ENCODE measurements around the gene VCL.

The VCL gene

DNA sequence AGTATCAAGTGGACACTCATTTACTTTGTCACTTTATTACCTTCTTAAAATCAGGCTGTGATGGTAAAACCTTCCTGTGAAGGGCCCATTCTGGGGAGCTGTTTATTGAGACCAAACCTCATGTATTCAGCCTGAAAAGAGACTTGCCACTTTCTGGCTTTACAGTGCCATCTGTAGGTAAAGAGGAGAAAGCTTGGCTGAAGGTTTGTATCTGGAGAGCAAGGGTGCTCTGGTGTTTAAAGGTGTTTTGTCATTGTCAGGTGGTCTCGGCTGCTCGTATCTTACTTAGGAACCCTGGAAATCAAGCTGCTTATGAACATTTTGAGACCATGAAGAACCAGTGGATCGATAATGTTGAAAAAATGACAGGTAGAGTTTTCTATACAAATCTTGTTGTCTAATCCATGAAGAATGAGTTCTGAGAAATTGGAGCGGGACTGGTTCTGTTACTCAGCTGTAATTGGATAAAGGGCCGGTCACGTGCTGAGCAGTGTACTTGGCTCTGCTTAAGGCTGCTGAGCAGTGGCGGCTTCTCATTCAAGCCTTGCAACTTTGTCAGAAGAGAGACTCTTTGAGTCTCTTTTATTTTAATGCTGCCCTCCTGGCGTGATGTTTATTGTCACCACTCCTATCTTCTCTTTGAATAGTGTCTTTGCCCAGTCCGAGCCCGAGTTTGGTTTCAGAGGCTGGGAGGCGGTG is 105.8 kb downstream of the VCL start:
- H3K36me3 ChIP-seq (ENCODE audit: low read depth): peaks cover 94% of the 10 kb centered on the region
- no peak for DNase-seq (ENCODE audit: low spot score)
- TF ChIP-seq, protein P1, sequence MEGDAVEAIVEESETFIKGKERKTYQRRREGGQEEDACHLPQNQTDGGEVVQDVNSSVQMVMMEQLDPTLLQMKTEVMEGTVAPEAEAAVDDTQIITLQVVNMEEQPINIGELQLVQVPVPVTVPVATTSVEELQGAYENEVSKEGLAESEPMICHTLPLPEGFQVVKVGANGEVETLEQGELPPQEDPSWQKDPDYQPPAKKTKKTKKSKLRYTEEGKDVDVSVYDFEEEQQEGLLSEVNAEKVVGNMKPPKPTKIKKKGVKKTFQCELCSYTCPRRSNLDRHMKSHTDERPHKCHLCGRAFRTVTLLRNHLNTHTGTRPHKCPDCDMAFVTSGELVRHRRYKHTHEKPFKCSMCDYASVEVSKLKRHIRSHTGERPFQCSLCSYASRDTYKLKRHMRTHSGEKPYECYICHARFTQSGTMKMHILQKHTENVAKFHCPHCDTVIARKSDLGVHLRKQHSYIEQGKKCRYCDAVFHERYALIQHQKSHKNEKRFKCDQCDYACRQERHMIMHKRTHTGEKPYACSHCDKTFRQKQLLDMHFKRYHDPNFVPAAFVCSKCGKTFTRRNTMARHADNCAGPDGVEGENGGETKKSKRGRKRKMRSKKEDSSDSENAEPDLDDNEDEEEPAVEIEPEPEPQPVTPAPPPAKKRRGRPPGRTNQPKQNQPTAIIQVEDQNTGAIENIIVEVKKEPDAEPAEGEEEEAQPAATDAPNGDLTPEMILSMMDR (IDR thresholded peaks at IDR 0.05; ENCODE audit: poor library complexity, severe bottlenecking): peak; percentile 47
- H3K4me1 ChIP-seq (ENCODE audit: insufficient read depth, poor library complexity, severe bottlenecking): no peaks in the 10 kb centered on the region
- no peak overlapping the region for H3K27ac ChIP-seq (ENCODE audit: poor library complexity, severe bottlenecking)
- no peaks in the 10 kb centered on the region for H3K27me3 ChIP-seq (ENCODE audit: insufficient read depth, poor library complexity, severe bottlenecking)
- no peak overlapping the region for H3K4me3 ChIP-seq (ENCODE audit: severe bottlenecking)
- H3K9me3 ChIP-seq (ENCODE audit: severe bottlenecking): no peaks in the 10 kb centered on the region
- ATAC-seq (ENCODE audit: low read depth): peak; percentile 43; the same call in 1 of the 3 replicates

DNA sequence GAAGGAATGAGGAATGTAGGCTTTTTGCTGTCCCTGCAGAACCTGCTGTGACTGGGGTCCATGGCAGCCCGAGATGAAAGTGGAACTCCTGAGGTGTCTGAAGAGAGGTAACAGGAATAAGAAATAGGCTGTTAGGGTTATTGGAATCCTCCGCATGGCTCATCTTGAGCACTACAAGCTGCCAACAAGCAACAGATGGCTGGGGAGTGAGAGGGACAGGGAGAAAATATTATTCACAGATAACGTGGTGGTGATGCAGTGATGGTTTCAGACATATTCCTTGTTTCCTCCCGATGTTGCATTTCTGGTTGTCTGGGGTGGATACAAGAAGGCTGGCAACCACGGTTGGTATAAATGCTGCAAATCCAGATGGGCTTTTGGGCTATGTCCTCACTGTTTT is 106.6 kb downstream of the VCL start:
- Histone ChIP-seq H3K4me1 (ENCODE audit: insufficient read depth, poor library complexity, severe bottlenecking) (no peaks in the 10 kb centered on the region), H3K36me3 (ENCODE audit: low read depth) (peaks cover 94% of the 10 kb centered on the region), H3K9me3 (ENCODE audit: severe bottlenecking) (no peaks in the 10 kb centered on the region), H3K27ac (ENCODE audit: poor library complexity, severe bottlenecking) (no peak overlapping the region), H3K4me3 (ENCODE audit: severe bottlenecking) (no peak overlapping the region), H3K27me3 (ENCODE audit: insufficient read depth, poor library complexity, severe bottlenecking) (no peaks in the 10 kb centered on the region)
- ATAC-seq (ENCODE audit: low read depth) (no peak), DNase-seq (ENCODE audit: low spot score) (no peak)
- TF ChIP-seq, protein P1 (IDR thresholded peaks at IDR 0.05; ENCODE audit: poor library complexity, severe bottlenecking): no peak

DNA sequence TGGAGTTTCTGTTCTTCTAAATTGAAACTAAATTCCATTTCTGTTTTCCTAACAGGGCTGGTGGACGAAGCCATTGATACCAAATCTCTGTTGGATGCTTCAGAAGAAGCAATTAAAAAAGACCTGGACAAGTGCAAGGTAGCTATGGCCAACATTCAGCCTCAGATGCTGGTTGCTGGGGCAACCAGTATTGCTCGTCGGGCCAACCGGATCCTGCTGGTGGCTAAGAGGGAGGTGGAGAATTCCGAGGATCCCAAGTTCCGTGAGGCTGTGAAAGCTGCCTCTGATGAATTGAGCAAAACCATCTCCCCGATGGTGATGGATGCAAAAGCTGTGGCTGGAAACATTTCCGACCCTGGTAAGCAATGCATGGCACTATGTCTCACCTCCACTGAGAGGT is 107.1 kb downstream of the VCL start:
- Histone ChIP-seq H3K4me3 (ENCODE audit: severe bottlenecking) (no peak overlapping the region), H3K27me3 (ENCODE audit: insufficient read depth, poor library complexity, severe bottlenecking) (no peaks in the 10 kb centered on the region), H3K9me3 (ENCODE audit: severe bottlenecking) (no peaks in the 10 kb centered on the region), H3K4me1 (ENCODE audit: insufficient read depth, poor library complexity, severe bottlenecking) (no peaks in the 10 kb centered on the region), H3K36me3 (ENCODE audit: low read depth) (peaks cover 96% of the 10 kb centered on the region), H3K27ac (ENCODE audit: poor library complexity, severe bottlenecking) (no peak overlapping the region)
- ATAC-seq (ENCODE audit: low read depth) (no peak), DNase-seq (ENCODE audit: low spot score) (no peak)
- TF ChIP-seq, protein P1 (IDR thresholded peaks at IDR 0.05; ENCODE audit: poor library complexity, severe bottlenecking): no peak

DNA sequence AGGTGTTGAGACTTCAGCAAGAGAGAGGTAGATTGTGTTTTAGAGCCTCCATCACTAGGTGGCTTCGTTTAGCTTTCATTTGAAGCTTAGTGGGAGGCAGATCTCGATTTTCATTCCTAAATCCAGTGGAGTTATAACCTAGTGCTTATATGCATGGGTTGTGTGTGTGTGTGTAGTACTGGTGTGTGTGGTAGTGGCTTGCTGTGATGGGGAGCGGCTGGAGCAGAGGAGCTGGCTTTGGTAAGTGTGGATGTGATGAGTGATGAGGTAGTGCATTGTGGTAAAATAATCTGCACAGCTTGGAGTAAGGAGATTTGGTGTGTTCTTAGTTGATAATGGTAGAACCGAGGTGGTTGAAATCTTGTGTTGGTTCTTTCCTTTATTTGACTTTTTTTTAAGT is 109.5 kb downstream of the VCL start:
- ATAC-seq (ENCODE audit: low read depth) (no peak), DNase-seq (ENCODE audit: low spot score) (no peak)
- no peak overlapping the region for H3K4me3 ChIP-seq (ENCODE audit: severe bottlenecking)
- H3K4me1 ChIP-seq (ENCODE audit: insufficient read depth, poor library complexity, severe bottlenecking): no peaks in the 10 kb centered on the region
- no peaks in the 10 kb centered on the region for H3K9me3 ChIP-seq (ENCODE audit: severe bottlenecking)
- peaks cover 97% of the 10 kb centered on the region for H3K36me3 ChIP-seq (ENCODE audit: low read depth)
- TF ChIP-seq, protein P1 (IDR thresholded peaks at IDR 0.05; ENCODE audit: poor library complexity, severe bottlenecking): no peak
- H3K27me3 ChIP-seq (ENCODE audit: insufficient read depth, poor library complexity, severe bottlenecking): no peaks in the 10 kb centered on the region
- no peak overlapping the region for H3K27ac ChIP-seq (ENCODE audit: poor library complexity, severe bottlenecking)

DNA sequence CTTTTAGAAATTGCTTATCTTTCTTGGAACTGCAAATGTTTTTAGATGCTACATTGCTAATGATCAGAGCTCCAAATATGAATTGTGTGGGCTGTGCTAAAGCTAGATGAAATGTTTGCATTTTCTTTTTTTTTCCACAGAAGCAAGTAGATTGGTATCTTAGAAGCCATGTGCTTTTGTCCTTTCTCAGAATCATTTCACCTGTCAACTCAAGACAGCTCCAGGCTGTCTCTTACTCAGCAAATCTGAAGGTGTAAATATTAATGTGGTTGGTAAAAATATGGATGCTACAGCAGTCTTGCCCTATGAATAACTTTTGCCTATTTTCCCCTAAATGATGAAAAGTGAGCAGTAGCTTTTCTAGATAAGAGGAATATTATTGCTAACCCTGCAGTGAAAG is 111.5 kb downstream of the VCL start:
- no peak overlapping the region for H3K27ac ChIP-seq (ENCODE audit: poor library complexity, severe bottlenecking)
- peaks cover 3% of the 10 kb centered on the region for H3K4me1 ChIP-seq (ENCODE audit: insufficient read depth, poor library complexity, severe bottlenecking)
- TF ChIP-seq, protein P1 (IDR thresholded peaks at IDR 0.05; ENCODE audit: poor library complexity, severe bottlenecking): no peak
- ATAC-seq (ENCODE audit: low read depth) (no peak), DNase-seq (ENCODE audit: low spot score) (no peak)
- H3K36me3 ChIP-seq (ENCODE audit: low read depth): peaks cover 97% of the 10 kb centered on the region
- H3K9me3 ChIP-seq (ENCODE audit: severe bottlenecking): no peaks in the 10 kb centered on the region
- H3K4me3 ChIP-seq (ENCODE audit: severe bottlenecking): no peak overlapping the region
- H3K27me3 ChIP-seq (ENCODE audit: insufficient read depth, poor library complexity, severe bottlenecking): no peaks in the 10 kb centered on the region
